HG03442 (cell line): ENCODE results near the gene TMEM52B.
"Not testable (repeated sequence)": the region's sequence is repeated elsewhere in the genome, so short reads cannot be mapped to it uniquely, and the experiment has no call there.

Experiments
- ATAC-seq: cut with Tn5 transposase; IDR thresholded peaks from one replicate; pipeline ENCODE4 v1.9.1; 2021; ENCODE audit warnings: mild to moderate bottlenecking, moderate library complexity; ENCODE audit not compliant: unreplicated experiment

The TMEM52B gene

DNA sequence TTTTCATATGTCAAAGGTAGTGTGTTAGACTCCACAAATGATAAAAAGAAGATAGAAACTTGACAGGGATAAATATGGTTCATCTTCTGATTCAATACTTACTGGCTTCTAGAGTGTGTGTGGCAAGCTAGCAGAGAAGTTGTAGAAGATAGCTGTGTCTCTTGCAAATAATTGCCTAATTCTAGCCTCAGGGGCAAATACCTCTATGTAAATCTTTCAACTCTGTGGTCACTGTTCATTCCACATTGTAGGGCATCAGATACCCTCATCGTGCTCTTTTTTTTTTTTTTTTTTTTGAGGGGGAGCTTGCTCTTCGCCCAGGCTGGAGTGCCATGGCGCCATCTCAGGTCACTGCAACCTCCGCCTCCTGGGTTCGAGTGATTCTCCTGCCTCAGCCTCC, 8.6 kb upstream of the TMEM52B start:
- no peak for ATAC-seq

DNA sequence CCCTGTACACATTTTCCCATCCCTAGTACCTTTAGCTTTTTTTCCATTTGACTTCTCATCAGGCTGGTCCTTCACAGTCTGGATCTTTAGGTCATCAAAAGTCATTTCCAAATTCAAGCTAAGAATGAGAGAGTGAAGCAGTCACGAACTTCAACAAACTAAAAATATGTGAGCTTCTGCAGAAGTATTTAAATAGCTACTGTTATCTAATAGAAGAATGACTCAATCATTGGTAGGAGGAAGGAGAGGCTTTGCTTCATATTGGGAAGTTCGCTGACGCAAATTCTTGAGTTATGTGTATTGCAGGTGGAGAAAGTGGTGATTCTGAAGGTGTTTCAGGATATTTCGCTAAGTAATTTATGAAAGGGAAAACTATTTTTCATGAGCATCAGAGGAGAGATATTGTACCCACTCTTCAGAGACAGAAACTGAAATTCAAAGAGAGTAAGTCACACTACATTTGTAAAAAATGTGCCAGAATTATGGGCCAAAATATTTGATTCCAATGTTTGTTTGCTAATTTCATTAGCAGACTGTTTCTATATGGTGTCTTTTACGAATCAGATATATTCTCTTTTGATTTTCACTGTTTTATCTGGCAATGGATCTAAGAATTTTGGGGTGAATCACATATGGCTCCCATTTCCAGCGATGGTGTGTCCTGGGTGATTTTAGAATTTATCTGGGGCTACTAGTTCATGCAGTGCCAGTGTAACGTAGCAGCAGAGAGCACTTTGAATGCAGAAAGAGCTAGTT, 6.7 kb upstream of the TMEM52B start, which contains the start of gene OLR1:
TSS of gene OLR1 (minus strand) at position 160 of the 756 bp plus-strand sequence. CDS start at position 105, 55 bp downstream.
- ATAC-seq, result no peak

DNA sequence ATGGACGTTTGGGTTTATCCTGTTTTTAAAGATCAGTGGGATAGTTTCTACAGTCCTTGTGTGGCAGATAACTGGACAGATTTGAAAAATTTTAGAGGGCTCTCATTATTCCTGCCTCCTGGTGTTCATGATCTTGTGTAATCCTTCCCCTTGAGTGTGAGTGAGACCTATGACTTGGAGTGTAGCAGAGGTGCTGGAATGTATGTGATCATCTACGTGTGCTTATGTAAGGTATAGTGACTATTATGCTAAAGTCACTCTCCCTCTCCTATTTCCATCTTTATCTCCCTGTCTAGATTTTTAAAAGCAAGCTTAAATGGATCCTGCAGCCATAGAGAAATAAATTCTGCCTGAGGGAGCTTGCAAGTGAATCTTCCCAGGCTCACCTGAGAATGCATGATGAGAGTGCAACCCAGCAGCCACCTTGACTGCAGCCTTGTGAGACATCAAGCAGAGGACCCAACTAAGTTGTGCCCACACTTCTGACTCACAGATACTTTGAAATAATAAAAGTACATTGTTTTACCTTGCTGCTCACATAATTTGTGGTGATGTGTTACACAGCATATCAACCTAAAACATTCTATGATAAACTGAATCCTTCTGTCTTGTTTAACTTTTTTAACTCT, 3.7 kb upstream of the TMEM52B start:
- no peak for ATAC-seq

DNA sequence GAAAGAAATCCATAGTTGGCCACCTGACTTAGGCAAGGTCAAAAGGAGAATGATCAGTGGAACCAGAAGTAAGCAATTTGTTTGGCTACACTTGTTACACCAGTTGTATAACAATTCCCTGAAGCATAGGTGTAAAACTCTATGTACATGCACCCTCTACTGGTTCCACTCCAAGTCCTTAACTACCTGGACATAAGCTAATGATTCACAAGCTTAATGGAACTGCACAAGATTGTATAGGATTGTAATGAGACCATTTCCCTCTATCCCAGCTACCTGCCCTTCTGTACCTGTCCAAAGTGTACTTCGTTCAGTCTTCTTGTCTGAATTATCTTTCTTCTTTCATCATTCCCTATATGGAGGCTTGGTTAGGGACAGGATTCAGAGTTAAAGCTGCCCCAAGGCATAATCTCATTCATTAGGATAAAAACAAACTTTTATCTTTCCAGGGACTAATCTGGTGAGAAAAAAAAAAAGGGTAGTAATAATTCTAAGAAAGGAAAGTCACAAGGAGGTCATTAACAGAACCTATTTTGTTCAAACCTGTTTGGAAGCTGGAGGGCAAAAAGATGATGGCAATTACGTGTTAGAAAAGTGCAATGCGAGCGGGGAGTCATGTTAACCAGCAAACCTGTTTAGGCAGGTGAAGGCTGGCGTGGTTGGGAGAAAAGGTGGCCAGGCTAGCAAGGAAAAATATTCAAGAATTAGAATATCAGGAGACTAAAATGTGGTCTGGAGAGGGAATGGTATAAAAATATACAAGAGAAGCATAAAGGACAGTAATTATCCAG, 2.8 kb upstream of the TMEM52B start:
- no peak for ATAC-seq

DNA sequence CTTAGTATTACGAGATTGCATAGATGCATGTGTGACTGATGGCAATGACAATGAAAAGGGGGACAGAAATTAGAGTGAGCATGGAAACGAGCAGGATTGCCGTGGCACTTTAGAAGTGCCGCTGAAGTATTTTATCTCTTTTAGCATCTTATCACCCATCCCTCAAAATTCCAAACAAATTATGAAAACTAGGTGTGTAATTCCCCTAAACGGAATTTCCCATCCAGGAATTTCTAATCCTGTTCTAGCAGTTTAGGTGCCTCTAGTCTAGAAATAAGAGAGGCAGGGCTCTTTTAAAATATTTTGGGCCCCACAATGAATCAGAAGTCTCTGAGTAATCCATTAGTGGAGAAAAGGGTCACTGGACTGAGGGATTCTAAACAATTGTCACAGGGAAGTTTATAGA, 947 bp downstream of the TMEM52B start:
- no peak for ATAC-seq

DNA sequence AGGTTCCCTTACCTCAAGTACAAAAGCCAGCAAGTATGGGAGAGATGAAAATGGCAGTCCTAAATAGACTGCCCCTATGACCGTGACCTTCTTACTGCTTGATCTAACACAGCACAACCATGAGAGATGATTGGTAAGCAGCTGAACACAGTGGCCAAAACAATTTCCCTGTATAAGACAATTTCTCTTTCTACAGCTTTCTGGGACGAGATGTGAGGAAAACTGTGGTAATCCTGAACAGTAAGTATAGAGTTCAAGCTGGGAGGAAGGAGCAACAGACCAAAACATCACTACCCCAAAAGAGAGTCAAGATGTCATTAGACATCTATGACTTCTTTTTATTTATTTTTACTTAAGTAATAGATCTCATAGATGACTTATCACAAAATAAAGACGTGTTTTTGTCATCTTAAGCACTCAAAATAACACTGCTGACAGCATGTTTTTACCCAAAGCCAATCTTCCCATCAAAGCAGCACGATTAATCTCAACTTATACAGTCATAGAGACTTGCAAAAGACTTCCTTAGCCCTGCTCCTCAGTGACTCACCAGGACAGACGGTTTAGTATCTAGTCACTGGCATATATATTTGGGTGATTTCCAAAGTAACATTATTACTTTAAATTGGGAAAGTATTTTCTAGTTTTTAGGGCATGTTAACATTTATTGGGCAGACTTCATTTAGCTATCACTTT, 3.7 kb downstream of the TMEM52B start:
- no peak for ATAC-seq

DNA sequence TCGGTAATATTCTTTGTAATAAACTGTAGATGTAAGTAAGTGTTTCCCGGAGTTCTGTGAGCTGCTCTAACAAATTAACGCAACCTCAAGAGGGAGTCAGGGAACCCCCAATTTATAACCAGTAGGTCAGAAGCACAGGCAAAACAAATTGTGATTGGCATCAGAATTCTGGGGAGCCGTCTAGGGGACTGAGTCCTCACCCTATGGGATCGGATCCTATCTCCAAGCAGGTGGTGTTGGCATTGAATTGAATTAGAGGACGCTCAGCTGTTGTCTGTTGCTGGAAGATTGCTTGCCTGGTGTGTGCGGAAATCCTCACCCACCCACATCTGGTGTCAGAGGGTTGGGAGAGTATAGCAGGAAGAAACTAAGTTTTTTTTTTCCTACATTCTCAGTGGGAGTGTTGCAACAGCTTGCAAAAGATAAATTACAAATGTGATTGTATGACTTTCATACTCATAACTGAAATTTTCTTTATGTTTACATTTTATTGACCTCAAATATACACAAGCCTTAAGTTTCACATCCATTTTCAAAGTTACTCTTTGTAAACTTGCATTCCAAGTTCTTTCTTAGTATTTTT, 5.5 kb downstream of the TMEM52B start:
- no peak for ATAC-seq

DNA sequence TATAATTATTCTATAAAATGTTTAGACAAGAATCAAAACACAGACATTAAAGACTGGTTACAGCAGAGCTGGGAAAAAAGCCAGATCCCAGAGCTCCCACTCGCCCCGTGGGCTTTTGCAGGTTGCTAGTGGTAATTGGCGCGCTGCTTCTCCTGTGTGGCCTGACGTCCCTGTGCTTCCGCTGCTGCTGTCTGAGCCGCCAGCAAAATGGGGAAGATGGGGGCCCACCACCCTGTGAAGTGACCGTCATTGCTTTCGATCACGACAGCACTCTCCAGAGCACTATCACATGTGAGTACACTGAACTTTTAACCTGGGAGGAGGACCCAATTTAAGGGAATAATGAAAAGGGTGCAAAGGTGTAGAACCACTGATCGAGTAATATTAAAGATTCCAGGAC, 7.5 kb downstream of the TMEM52B start:
- no peak for ATAC-seq

DNA sequence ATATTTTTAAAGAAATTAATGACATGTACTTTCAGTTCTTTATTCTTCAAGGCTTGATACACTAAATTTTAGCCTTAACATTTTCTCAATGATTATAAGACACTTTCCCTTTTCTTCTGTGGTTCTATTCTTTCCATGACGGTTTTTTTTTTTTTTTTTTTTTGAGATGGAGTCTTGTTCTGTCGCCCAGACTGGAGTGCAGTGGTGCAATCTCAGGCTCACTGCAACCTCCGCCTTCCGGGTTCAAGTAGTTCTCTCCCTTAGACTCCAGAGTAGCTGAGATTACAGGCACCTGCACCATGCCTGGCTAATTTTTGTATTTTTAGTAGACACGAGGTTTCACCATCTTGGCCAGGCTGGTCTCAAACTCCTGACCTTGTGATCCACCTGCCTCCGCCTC, 8.1 kb downstream of the TMEM52B start:
- ATAC-seq, result not testable (repeated sequence)

DNA sequence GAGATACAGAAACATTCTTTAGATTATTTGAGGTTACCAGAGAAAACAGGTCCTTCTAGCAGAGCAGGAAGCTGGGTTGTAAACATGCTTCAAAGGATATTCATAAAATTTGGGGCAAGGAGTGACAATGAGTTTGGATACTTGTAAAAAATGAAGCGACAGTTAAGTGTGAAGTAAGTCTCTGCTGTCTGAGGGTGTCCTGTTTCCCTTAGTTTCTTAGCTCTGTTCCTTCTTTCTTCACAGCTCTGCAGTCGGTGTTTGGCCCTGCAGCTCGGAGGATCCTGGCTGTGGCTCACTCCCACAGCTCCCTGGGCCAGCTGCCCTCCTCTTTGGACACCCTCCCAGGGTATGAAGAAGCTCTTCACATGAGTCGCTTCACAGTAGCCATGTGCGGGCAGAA, 10.8 kb downstream of the TMEM52B start:
- ATAC-seq, result no peak

DNA sequence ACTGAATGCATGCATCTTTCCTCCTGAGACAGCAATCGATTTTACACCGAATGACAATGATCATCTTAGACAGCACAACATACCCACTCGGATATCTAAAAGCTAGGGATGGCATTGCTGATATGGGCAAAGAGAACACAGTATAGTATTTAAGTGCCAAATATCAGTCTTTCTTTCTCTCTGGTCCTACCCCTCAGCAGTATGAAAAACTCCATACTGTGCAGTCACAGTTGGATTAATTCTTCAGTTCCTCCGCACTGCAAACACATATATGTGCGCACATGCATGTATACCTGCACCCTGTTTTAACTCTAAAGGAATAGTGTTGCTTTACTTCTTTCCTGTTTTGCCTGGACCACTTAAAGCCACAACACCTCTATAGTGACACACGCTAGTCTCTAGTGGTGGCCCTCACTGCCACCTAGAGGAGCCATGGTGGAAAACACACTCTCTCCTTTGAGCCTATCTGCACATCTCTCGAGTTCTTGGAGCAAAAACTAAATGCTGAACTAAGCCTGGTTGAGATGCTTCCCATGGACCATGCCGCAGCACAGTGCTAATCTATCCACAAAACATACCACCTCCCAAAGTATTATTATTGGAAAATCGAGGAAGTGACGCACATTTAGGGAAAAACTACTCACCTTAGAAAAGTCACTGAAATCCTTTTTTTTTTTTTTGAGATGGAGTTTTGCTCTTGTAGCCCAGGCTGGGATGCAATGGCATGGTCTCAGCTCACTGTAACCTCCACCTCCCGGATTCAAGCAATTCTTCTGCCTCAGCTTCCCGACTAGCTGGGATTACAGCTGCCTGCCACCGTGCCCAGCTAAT, 11.9 kb downstream of the TMEM52B start:
- peak; percentile 89 for ATAC-seq

DNA sequence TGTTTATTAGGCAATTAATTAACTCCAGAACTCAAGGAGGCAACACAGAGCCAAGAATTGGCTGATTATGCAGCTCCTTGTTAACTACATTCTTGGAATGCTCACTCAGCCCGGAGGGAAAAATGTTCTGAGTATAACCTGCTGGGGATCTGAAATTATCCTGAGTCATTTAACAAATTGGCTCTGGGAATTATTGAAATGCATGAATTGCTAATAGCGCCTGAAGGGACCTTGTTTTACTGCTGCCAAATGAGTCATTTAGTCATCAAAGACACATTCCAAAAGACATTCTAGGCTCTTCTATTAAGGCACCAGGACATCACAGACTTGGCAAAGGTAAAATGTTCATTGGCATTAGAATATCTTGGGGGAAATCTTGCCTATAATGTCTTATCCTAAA, 13.0 kb downstream of the TMEM52B start:
- ATAC-seq, result no peak

DNA sequence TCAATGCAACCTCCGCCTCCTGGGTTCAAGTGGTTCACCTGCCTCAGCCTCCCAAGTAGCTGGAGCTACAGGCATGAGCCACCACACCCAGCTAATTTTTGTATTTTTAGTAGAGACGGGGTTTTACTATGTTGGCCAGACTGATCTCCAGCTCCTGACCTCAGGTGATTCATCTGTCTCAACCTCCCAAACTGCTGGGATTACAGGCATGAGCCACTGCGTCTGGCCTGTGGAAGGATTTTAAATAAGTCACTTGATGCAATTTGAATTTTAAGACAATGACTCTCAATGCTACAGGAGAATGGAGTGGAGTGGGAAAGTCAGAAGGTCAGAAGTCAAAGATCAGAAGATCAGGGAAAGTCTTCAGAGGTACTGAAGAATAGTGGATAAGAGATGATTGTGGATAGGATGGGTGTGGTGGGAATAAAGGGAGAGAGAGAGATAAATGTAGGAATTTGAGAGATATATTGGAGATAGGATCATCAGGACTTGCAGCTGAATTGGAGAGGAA, 15.4 kb downstream of the TMEM52B start:
- no peak for ATAC-seq

DNA sequence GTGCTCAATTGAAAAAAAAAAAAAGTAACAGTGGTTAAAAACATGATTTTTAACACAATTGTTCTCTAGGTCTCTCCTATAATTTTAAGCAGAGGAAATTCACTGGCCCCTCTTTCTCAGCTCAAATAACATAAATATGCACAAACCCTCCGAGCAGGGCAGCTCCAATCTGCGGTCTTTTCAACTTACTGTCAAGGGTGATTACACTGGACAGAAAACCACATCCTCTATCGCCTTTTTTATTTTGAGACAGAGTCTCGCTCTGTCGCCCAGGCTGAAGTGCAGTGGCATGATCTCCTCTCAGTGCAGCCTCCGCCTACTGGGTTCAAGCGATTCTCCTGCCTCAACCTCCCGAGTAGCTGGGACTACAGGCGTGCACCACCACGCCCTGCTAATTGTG, 17.4 kb downstream of the TMEM52B start:
- peak; percentile 72 for ATAC-seq

DNA sequence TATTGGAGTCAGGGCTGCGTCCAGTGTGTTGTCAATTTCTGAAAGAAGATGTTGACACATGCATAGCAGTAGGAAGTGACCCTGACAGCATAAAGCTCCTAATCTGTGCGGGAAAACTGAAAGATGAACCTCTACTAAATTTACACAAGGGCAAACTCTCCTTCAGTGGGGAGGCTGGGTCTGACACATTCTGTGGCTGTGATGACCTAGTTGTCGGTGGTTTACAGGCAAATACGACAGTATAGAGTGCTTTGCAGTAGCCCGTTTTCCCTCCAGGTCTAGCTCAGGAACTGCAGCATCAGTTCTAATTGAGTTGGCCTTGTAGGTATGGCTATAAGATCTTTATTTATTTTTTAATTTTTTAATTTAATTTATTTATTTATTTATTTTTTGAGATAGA, 19.0 kb downstream of the TMEM52B start:
- no peak for ATAC-seq

DNA sequence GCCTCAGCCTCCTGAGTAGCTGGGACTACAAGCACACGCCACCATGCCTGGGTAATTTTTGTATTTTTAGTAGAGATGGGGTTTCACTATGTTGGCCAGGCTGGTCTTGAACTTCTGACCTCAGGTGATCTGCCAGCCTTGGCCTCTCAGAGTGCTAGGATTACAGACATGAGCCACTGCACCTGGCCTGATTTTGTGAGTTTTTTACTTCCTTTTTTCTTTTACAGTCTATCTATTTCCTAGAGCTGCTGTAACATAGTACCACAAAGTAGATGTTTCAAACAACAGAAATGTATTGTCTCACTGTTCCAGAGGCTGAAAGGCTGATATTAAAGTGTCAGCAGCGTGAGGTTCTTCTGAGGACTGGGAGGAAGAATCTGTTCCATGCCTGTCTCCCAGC, 25.7 kb downstream of the TMEM52B start:
- ATAC-seq, result not testable (repeated sequence)

DNA sequence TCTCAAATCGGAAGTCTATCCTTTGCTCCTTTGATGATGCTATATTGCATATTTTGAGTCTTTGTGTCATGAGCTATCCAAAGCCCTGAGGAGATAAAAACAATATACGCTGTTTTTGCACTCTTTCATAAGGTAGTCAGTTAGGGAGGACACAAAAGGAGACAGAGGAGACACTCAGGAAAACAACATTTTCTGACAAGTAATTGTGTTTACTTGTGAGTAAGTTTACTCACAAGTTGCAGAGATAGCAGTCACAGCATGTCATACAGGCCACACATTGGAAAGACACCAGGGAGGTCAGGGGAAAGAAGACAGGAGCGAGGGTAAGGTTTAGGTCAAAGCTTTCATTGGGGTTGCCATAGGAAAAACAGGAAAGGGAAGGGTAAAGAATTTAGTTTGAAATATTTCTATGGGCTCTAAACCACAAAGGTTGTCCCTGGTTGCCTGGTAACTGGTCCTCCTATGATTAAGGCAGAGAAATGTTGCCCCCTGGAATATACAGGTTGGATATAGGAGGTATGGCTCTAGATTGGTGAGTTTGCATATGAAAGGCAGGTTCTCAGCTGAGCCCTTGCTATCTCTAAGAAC, 26.5 kb downstream of the TMEM52B start:
- ATAC-seq, result no peak

DNA sequence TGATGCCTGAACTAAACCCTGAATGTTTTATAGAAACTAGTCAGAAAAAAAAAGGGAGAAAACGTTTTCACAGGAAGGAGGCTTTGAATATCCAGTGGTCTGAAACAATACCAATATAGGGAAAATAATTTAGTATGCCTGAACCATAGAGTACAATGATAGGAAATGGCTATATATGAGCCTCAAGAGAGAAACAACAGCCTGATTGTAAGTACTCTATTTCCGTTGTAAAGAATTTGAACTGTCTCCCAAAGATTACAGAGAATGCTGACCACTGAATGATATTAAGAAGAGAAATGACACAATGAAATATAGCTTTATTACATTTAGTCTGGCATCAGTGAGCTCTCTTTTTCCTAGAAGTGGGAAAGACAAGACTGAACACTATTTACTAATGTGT, 28.3 kb downstream of the TMEM52B start:
- no peak for ATAC-seq

DNA sequence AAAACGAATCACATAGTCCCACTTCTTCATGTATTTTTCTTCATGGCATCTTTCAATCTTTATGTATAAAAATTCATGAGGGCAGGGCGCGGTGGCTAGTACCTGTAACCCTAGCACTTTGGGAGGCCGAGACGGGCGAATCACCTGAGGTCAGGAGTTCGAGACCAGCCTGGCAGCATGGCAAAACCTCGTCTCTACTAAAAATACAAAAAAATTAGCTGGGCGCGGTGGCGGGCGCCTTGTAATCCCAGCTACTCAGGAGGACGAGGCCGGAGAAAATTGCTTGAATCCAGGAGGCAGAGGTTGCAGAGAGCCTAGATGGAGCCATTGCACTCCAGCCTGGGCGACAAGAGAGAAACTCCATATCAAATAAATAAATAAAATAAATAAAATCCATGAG, 31.4 kb downstream of the TMEM52B start:
- ATAC-seq, result no peak
